HG02623 (cell line): ENCODE data around the gene CWC22.
"Not testable (repeated sequence)": the region's sequence is repeated elsewhere in the genome, so short reads cannot be mapped to it uniquely, and the experiment has no call there.

Experiments
- ATAC-seq: cut with Tn5 transposase; IDR thresholded peaks from one replicate; pipeline ENCODE4 v1.9.1; 2021; ENCODE audit warnings: moderate library complexity; ENCODE audit not compliant: unreplicated experiment

CWC22 gene

DNA sequence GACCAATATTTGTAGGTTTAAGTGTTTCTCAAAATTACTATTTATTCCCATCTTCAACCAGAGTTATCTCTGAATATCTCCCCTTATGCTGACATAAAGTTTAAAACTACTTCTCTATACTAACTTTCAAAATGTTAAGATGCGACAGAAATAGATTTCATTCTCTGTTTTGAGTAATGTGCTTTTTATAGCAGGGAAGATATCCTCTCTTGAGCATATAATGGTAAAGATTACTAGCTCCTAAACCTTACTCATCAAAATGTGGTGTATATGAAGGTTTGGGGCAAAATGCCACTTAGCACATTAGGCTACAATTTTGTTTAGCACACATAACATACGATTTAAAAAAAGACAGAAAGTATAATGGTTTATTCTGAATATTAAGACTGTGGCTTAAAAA lies 54.4 kb downstream of the CWC22 start:
- no peak for ATAC-seq

DNA sequence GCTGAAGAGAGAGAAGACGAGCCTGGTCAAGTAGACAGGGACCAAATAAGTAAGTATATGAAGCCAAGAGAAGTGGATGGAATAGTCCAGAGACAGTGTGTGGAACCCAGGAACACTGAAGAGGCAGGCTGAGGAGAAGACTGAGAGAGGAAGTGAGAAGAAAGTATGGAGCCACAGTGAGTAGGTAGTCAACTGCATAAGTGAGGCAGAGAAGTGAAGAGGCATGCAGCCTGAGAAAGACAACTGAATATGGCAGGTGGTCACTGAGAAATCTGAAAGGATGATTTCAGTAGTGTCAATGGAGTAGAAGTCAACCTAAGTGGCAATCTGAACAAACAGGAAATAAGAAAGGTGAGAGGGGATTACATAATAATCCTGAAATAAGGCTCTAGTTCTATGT lies 55.4 kb downstream of the CWC22 start:
- ATAC-seq = peak; percentile 59

DNA sequence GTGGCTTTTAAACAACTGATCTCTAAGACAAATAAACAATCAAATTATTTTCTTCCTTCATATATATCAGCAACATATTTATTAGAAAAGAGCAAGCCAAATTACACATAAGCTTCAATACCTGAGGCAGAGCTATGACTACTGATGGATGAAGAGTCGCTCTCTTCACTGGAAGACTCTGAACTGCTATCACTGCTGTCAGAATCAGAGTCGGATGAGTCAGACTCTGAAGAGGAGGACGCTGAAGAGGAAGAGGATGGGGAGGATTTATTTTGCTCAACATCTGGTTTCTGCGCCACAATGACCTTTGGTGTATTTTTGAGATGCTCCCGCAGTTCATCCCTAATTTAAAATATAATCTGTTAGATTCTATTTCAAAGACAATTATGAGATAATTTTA lies 56.7 kb downstream of the CWC22 start:
- ATAC-seq = no peak

DNA sequence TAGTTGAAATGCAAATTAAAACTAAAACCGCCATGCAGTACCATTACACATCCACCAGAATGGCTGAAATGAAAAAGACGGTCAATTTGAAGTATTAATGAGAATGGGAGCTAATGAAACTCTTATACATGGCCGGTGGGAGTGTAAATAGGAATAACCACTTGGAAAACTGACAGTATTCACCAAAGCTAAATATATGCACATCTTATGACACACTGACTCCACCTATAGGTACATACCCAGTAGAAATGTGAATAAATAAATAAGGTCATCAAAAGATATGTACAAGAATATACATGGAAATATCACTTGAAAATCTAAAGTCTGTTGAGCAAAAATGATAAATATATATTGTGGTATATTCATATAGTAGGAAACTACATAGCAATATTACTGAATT lies 57.7 kb downstream of the CWC22 start:
- no peak for ATAC-seq

DNA sequence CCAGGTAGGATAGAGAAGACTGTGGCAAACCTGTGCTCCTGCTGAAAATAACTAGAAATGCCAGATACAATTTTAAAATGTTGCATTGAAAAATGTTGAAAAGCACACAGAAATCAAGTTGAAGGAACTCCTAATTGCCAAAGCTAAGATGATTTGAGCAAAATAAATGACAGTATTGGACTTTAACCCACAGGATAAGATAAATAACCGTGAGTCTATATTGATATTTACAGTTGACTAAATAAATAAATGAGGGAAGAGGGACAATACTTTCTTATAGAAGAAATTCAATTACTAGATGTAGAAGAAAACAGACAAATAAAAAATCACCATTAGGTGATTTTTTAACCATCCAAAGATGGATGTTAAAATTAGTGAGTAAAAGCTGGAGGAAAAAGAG lies 59.0 kb downstream of the CWC22 start:
- ATAC-seq = no peak

DNA sequence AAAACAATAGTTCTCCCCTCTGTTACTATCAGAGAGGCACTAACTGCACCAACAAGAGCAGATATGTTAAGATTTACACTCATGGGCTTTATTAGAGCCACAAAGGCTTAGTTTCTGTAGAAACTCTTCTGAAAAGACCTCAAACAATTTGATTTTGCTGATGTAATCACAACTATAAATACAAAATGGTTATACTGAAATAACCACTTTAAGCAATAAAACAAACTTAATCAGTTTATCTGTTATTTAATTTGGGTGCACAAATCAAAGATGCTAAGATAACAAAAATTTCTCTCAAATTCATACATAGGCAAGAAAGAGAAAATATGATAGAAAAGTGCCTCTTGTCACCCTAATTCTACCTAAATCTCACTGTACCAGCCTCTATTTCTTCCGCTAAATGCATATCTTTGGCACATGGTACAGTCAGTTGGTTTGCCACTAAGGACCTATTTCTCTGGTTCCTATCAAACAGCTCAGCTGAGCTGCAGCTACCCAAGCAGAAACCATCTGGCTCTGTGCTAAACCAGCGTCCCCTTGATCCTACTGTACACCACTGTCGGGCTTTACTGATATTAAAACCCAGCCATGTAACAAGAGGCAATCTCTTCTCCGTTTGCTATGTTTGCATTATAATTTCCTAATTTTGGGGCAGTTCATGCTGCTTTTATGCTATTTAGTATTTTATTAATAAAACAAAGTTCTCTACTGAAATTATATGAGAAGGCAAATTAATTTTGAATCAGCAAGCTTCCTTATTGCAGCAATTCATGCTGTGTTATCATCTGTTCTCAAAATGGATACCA lies 60.1 kb downstream of the CWC22 start:
- ATAC-seq = no peak

DNA sequence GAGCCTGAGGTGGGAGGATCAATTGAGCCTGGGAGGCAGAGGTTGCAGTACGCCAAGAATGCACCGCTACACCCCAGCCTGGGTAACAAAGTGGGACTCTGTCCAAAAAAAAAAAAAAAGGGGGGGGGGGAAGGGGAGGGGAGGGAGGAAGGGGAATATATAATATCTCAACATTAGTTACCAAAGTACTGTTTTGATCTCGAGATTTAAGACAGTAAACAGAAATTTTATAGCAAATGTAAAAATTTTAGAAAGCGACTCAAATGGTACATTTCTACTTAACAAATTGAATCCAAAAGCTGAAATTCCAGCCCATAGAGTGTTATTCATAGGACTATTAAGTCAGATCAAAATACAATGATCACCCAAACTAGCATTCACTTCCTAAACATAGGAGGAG lies 60.8 kb downstream of the CWC22 start:
- ATAC-seq = no peak

DNA sequence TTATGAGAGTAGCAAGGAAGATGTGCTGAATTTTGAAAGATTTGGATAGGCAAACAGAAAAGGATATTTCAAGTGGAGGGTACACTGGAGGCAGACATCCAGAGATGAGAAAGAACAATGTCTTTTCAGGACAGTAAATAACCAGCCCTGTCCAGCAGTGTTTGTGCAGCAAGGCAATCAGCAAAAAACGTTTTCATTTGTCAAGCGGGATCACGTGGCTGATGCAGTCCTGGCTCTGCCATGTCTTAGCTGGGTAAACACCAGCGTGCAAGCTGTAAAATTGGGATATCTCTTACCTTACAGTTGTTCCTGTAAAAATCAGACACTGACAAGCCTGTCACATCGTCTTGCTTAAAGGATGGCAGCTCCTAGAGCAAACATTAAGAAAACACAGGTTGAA lies 67.8 kb downstream of the CWC22 start:
- ATAC-seq = no peak

DNA sequence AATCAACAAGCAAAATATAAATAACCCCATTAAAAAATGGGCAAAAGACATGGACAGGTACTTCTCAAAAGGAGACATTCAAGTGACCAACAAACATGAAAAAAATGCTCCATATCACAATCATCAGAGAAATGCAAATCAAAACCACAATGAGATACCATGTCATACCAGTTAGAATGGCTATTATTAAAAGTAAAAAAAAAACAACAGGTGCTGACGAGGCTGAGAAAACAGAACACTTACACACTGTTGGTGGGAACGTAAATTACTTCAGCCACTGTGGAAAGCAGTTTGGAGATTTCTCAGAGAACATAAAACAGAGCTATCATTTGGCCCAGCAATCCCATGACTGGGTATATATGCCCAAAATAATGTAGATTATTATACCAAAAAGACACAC lies 69.1 kb downstream of the CWC22 start:
- ATAC-seq = no peak

DNA sequence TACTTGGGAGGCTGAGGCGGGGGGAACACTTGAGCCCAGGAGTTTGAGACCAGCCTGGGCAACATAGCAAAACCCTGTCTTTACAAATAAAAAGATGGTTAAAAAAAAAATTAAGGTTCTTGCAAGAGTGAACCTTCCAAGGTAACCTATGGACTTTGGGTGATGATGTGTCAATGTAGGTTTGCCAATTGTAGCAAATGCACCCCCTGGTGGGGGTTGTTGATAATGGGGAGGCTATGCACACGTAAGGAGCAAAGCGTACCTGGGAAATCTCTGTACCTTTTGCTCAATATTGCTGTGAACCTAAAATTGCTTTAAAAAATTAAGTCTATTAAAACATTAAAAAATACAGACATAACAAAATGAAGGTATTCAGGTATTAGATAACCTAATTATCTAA lies 70.4 kb downstream of the CWC22 start:
- no peak for ATAC-seq

DNA sequence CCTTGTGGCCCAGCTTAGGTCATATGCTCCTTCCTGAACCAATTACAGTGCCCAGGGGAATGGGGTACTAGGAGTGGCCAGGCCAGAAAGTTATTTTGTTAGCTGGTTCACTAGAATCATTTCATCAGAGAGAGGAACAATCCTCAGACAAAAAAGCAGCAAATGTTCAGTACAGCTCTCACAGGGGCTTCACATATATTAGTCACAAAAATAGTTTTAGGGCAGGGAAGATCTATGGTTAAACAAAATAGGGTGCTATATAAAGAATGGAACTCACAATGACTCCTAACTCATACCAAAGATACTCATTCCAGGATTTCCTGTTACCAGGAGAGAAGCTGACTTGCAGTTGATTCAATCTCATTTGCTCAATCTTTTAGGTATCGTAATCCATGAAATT lies 71.0 kb downstream of the CWC22 start:
- ATAC-seq = no peak

DNA sequence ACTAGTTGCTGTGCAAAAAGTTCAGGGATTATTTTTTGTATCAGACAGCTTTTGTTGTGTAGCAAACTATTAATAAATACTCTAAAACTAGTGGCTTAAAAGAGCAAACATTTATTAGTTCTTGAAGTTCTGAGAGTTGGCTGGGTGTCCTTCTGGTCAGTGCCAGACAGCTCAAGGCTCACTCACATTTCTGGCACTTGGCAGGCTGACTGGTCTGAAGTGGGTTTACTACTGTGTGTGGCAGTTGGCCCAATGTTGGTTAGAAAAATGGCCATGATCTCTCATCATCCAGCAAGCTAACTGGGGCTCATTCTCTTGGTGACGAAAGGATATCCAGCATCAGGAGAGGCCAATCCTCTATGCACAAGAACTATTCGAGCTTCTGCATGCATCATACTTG lies 74.3 kb downstream of the CWC22 start:
- no peak for ATAC-seq

DNA sequence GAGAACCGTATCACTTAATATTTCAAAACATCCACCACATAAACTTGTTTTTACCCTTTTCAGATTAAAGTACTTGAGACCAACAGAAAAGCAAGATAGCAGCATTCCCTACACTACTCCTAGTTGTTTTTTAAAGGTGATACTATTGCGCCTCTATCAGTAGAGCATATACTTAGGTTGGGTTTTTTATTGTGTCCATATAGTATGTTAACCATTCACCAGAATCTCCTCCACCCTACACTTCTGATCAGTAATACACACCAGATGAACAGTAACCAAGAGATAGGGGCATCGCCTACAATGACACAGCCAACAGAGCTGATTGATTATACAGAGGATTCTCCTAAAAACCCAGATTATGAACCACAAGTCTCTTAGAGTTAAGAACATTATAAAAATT lies 75.6 kb downstream of the CWC22 start:
- ATAC-seq = no peak

DNA sequence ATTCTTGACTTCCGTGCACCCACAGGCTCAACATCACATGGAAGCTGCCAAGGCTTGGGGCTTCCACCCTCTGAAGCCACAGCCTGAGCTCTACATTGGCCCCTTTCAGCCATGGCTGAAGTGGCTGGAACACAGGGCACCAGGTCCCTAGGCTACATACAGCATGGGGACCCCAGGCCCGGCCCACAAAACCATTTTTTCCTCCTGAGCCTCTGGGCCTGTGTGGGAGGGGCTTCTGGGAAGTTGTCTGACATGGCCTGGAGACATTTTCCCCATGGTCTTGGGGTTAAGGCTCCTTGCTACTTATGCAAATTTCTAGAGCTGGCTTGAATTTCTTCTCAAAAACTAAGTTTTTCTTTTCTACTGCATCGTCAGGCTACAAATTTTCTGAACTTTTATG lies 77.1 kb downstream of the CWC22 start:
- not testable (repeated sequence) for ATAC-seq

DNA sequence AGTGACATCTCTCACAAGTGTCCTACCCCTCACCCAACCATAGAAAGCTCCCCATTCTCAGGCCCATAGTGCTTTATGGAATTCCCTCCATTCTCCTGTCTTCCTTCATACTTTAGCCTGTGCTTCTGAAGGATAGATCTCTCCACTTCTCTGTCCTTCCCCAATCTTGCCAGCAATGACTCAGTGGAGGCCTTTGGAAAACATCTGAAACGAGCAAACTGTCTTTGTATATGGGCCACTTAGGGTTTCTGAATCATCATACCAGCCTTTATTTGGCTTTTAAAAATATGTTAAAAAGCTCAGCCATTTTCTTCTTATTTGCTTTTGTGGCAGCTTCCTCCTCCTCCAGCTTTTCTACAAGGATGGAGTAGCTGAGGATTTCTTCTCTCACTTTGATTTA lies 80.1 kb downstream of the CWC22 start:
- no peak for ATAC-seq

DNA sequence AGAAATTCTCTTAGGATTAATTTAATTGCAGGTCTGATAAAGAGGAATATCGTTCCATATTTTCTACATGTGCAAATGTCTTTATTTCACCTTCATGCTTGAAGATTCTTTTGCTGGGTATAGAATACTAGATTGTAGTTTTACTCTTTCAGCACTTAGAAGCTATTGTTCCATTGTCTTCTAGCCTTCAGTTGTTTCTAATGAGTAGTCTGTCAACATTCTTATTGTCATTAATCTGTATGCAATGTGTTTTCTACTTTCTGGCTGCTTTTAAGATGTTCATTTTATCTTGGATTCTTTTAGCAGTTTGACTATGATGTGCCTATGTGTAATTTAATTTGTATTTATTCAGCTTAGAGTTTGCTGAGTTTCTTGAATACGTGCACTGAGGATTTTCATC lies 81.4 kb downstream of the CWC22 start:
- no peak for ATAC-seq

DNA sequence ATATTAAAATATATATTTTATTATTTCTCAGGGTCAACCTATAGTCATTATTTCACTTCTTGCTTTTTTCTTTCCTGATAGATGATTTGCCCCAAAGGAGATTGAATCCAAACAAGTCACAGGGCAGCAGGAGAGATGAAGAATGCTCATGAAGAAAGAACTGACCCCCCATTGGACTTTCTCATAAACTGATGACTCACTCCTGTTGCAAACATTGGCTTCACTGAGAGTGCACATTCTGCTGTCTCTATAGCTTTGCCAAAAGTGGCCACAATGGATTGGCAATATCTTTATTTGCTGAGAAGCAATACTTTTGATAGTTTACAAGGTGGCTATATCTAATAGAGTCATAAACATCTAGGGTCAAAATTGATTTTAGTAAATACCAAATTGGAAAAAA lies 89.8 kb downstream of the CWC22 start:
- ATAC-seq = no peak

DNA sequence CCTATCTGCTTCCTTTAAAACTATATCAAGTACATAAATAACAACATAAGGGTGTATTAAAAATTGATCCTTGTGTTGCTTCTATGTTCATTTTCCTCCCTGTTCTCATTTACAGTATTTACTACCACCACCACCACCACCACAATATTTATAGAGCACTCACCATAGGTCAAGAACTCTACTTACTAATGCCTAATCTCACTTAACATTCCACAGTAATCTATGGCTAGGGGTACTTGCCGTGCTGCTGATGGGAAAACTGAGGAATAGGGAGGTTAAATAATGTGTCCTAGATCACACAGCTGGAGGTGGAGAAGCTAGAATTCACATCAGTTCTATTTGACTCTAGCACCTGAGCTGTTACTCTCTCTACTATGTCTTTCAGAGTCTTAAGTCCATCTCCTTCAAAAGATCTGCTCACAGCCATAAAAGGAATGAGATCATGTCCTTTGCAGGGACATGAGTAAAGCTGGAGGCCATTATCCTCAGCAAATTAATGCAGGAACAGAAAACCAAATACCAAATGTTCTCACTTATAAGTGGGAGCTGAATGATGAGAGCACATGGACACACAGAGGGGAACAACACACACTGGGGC lies 91.6 kb downstream of the CWC22 start:
- no peak for ATAC-seq

DNA sequence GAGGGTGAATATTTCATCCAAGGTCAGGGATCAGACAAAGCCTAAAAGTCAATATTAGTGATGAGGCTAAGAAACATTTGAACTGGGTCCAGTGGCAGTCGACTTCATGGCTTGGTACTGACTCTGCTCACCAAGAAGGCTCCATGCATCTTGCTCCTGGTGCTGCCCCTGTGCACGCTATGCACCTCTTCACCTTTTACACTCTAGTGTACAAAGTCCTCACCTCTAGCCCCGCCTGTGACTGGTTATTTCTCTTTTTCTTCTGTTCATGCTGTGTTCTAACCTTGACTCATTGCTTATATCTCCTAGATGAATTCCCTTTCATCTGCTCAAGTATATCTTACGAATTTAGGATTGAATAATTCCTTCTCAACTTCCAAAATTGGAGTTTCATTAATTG lies 93.3 kb downstream of the CWC22 start:
- ATAC-seq = no peak

DNA sequence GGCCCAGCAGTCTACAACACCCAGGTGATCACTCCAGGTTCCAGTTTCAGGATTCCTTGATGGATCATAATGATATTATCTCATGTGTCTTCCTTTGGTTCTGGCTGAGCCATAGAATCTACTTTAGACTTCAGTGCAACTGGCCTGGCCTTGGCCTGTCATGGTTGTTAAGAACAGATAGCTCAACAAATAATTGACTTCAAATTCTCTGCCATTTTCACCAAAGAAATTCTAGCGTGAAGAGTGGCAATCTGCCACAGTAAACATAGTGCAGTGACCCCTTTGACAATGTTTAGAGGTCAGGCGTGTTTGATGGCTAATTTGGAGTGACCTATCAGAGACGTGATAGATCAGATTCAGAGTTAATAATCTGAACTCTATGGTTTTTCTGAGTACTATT lies 95.5 kb downstream of the CWC22 start:
- ATAC-seq = no peak

DNA sequence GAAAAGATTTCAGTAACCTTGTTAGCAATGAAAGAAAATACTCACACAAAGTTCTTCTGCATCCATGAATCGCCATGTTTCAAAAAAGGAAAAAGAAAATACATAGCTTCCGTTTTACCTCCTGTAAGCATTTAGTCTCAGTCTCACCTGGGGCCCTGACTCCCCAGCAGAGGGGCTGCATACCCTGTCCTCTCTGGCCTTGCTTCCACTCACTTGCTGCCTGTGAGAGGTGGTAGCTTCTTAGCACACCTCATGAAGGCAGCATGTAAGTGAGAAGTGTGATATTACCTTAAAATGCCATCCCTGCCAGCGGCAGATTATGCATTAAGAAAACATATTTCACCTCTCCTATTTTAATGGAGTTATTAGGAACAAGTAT lies 96.4 kb downstream of the CWC22 start:
- ATAC-seq = no peak

DNA sequence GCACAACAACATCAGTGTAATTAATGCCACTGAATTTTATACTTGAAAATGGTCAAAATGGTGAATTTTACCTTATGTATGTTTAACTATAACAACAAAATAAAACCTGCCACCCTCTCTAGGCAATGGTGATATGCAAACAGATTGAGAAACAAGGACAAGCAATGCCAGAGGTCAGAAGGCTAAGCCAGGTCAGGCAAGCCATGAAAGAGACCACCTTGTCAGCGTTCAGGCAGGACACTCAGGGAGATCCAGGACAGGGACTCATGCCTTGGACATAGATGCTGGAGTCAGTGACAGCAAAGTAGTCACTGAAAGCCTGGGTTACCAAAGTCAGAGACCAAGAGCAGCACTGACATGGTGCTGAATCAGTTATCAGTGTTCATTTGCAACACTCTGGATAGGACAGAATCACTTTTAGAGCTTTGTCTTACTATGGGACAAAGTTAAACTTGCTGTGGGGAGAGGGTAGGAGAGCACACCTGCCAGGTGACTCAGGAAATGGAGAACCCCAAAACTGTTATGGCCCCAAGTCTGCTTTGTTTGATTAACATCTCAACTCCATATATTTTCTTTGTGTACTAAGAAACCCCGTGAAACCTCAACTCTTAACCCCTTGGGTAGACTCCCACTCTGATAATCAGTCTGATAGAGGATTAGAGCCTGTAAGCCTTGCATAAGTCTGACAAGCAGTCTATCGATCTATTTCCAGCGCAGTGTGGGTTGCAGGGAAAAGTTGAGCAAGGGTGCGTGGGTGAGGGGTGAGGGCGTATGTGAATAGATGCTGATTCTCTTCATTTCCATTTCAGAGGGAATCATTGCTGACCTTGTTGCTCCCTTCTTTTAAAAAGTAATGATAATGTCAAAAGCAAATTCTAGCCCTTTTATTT lies 97.0 kb downstream of the CWC22 start:
- no peak for ATAC-seq
